ENCODE measurements around the gene ANXA3.

DNA sequence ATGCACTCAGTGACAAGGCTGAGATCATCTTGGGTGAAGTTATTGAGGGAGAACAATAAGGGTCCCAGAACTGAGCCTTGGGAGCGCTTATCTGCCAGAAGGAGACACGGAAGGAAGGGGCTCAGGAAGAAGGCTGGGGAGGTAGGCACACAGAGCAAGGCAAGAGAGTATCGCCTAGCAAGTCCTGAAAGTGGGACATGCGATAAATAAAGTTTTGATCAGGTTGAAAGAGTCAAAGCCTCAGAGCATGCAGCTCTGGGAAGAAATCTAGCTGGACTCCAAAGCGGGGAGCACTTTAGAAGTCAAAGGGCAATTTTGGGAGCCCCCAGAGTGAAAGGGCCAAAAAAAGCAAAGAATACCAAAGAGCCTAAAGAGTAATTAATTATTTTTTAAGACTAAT lies 17.7 kb upstream of the ANXA3 start:
- no peak for TF ChIP-seq CTCF (IDR thresholded peaks at IDR 0.05; ENCODE audit: poor library complexity, severe bottlenecking)
- TF ChIP-seq POLR2AphosphoS5 (IDR thresholded peaks at IDR 0.05) = no peak
- TF ChIP-seq EZH2 (IDR thresholded peaks at IDR 0.05; ENCODE audit: borderline replicate concordance, insufficient read depth, low read length, poor library complexity, severe bottlenecking) = no peak
- no peak for TF ChIP-seq RAD21 (conservative IDR thresholded peaks at IDR 0.05)
- TF ChIP-seq, protein P1, sequence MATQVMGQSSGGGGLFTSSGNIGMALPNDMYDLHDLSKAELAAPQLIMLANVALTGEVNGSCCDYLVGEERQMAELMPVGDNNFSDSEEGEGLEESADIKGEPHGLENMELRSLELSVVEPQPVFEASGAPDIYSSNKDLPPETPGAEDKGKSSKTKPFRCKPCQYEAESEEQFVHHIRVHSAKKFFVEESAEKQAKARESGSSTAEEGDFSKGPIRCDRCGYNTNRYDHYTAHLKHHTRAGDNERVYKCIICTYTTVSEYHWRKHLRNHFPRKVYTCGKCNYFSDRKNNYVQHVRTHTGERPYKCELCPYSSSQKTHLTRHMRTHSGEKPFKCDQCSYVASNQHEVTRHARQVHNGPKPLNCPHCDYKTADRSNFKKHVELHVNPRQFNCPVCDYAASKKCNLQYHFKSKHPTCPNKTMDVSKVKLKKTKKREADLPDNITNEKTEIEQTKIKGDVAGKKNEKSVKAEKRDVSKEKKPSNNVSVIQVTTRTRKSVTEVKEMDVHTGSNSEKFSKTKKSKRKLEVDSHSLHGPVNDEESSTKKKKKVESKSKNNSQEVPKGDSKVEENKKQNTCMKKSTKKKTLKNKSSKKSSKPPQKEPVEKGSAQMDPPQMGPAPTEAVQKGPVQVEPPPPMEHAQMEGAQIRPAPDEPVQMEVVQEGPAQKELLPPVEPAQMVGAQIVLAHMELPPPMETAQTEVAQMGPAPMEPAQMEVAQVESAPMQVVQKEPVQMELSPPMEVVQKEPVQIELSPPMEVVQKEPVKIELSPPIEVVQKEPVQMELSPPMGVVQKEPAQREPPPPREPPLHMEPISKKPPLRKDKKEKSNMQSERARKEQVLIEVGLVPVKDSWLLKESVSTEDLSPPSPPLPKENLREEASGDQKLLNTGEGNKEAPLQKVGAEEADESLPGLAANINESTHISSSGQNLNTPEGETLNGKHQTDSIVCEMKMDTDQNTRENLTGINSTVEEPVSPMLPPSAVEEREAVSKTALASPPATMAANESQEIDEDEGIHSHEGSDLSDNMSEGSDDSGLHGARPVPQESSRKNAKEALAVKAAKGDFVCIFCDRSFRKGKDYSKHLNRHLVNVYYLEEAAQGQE (IDR thresholded peaks at IDR 0.05; ENCODE audit: borderline replicate concordance) = no peak
- no peak for TF ChIP-seq TAF1 (IDR thresholded peaks at IDR 0.05; ENCODE audit: low read depth)

Measured in neural cell (in vitro differentiated cells).